ENCODE data around the gene HNF1A.

Gene HNF1A

DNA sequence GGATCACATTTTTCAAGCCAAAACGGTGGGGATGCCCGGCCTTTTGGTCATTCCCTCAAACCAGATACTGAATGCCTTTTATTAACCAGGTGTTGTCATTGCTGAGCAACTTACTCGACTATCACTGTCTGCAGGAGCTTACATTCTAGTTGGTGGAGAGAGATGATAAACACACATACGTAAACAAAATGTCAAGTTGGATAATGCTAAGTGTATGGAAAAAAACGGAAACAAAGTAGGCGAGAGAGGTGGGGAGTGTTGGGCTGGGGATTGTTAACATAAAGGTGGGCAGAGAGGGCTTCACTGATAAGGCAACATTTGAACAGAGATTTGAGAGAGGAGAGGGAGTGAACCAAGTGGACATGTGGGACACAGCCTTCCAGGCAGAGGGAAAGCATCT is 33.5 kb downstream of the HNF1A start:
- Histone ChIP-seq H3K27me3 (ENCODE audit: insufficient read depth, low read length) (no peaks in the 10 kb centered on the region), H3K36me3 (ENCODE audit: insufficient read depth, low read length) (peaks cover 3% of the 10 kb centered on the region; the same call in 1 of the 2 replicates), H3K79me2 (ENCODE audit: control insufficient read depth, insufficient read depth, low read length, unreplicated experiment) (peaks cover 17% of the 10 kb centered on the region), H2AFZ (ENCODE audit: low read length, unreplicated experiment) (no peak overlapping the region), H3K27ac (ENCODE audit: low read depth, low read length) (no peak overlapping the region), H3K4me3 (ENCODE audit: low read depth, low read length) (no peak overlapping the region), H3K4me1 (ENCODE audit: control insufficient read depth, insufficient read depth, low read length, unreplicated experiment) (peaks cover 7% of the 10 kb centered on the region)

- H3K27me3 ChIP-seq (ENCODE audit: insufficient read depth, low read length): no peaks in the 10 kb centered on the region
- H2AFZ ChIP-seq (ENCODE audit: low read length, unreplicated experiment): no peak overlapping the region
- H3K79me2 ChIP-seq (ENCODE audit: control insufficient read depth, insufficient read depth, low read length, unreplicated experiment): peaks cover 17% of the 10 kb centered on the region
- peaks cover 7% of the 10 kb centered on the region for H3K4me1 ChIP-seq (ENCODE audit: control insufficient read depth, insufficient read depth, low read length, unreplicated experiment)
- no peak overlapping the region for H3K4me3 ChIP-seq (ENCODE audit: low read depth, low read length)
- no peak overlapping the region for H3K27ac ChIP-seq (ENCODE audit: low read depth, low read length)
- peaks cover 3% of the 10 kb centered on the region; the same call in 1 of the 2 replicates for H3K36me3 ChIP-seq (ENCODE audit: insufficient read depth, low read length)
Measured at GRCh38 chr12:121013715-121014114, 35.4 kb downstream of the HNF1A start.

DNA sequence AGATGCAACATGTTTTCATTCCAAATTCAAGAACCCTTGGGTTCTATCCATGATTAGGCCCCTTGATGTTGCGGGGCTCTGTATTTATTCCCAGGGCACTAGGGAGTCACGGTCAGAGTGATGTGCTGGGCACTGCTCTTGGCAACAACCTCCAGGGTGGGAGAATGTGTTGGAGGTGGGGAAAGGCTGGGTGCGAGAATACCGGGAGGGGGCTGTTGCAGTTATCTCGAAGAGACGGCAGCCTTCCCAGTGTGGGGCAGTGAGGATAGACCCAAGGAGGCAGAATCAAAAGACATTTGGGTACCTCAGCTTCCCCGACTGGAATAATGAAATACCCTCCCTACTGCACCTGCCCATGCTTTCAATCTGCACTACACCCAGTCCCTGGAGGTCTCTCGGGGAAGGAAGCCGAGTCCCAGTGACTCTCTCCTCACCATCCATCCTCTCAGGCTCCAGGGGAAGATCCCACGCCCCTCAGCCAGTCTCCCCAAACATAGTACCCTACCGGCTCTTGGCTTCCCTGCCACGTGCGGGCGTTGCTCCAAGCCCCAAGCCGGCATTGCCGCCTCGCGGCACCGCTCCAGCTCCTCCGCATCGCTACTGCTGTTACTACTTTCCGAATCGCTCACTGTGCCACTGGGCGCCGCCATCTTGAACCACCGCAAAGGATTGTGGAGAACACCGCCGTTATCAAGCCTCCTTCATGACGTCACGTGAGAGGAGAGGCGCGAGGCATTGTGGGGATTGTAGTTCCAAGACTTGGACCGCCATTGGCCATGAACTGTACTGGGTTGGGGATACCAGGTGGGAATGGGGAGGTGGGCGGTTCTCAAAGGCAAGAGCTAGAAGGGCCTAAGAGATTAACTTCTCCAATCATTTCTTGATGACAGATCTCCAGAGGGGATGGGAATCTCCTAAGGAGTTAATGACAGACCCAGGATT is 37.8 kb downstream of the HNF1A start, which contains the start of gene C12orf43:
TSS of gene C12orf43 (minus strand) at position 663 of the 942 bp plus-strand sequence. CDS start at position 650, 13 bp downstream.
- Histone ChIP-seq H3K27me3 (ENCODE audit: insufficient read depth, low read length) (no peaks in the 10 kb centered on the region), H3K4me3 (ENCODE audit: low read depth, low read length) (peak within 1 kb of the TSS; percentile 91), H3K79me2 (ENCODE audit: control insufficient read depth, insufficient read depth, low read length, unreplicated experiment) (peaks cover 17% of the 10 kb centered on the region), H3K27ac (ENCODE audit: low read depth, low read length) (peak within 1 kb of the TSS; percentile 46), H3K36me3 (ENCODE audit: insufficient read depth, low read length) (peaks cover 14% of the 10 kb centered on the region), H3K4me1 (ENCODE audit: control insufficient read depth, insufficient read depth, low read length, unreplicated experiment) (peaks cover 7% of the 10 kb centered on the region), H2AFZ (ENCODE audit: low read length, unreplicated experiment) (no peak within 1 kb of the TSS)

- Histone ChIP-seq H3K36me3 (ENCODE audit: insufficient read depth, low read length) (peaks cover 21% of the 10 kb centered on the region), H3K4me1 (ENCODE audit: control insufficient read depth, insufficient read depth, low read length, unreplicated experiment) (peaks cover 7% of the 10 kb centered on the region), H2AFZ (ENCODE audit: low read length, unreplicated experiment) (no peak overlapping the region), H3K4me3 (ENCODE audit: low read depth, low read length) (no peak overlapping the region), H3K27ac (ENCODE audit: low read depth, low read length) (no peak overlapping the region), H3K27me3 (ENCODE audit: insufficient read depth, low read length) (no peaks in the 10 kb centered on the region), H3K79me2 (ENCODE audit: control insufficient read depth, insufficient read depth, low read length, unreplicated experiment) (peaks cover 17% of the 10 kb centered on the region)
Measured at GRCh38 chr12:121017966-121018491, 39.7 kb downstream of the HNF1A start.

DNA sequence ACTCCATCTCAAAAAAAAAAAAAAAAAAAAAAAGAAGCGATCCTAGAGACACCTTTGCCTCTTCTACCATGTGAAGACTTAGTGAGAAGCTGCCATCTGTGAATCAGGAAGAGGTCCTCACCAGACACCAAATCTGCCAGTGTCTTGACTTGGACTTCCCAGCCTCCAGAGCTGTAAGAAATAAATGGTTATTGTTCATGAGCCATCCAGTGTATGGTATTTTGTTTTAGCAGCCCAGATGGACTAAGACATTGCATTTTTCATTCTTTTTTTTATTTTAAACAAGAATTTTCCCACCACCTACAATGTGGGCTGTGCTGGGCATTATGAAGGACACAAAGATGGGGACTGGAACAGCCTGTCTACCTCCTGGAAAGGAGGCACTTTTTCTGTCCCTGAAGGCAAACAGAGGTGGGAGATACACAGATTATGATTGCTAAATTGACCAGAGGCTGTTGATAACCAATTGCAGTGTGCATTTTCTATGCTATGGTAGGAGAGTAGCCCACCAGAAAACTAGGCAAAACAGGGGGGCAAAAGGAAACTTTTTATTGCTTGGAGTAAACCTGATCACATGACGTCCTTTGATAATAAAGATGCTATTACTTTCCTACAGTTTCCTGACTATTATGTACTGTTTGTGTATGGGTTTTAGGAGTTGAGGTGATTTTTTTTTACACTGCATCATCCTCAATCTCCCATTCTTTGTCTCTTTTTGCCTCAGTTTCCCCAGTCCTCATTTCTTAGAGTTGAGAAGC is 40.7 kb downstream of the HNF1A start:
- no peaks in the 10 kb centered on the region for H3K27me3 ChIP-seq (ENCODE audit: insufficient read depth, low read length)
- H2AFZ ChIP-seq (ENCODE audit: low read length, unreplicated experiment): no peak overlapping the region
- H3K36me3 ChIP-seq (ENCODE audit: insufficient read depth, low read length): peaks cover 31% of the 10 kb centered on the region
- H3K4me3 ChIP-seq (ENCODE audit: low read depth, low read length): no peak overlapping the region
- H3K4me1 ChIP-seq (ENCODE audit: control insufficient read depth, insufficient read depth, low read length, unreplicated experiment): peaks cover 7% of the 10 kb centered on the region
- no peak overlapping the region for H3K27ac ChIP-seq (ENCODE audit: low read depth, low read length)
- H3K79me2 ChIP-seq (ENCODE audit: control insufficient read depth, insufficient read depth, low read length, unreplicated experiment): peaks cover 17% of the 10 kb centered on the region

DNA sequence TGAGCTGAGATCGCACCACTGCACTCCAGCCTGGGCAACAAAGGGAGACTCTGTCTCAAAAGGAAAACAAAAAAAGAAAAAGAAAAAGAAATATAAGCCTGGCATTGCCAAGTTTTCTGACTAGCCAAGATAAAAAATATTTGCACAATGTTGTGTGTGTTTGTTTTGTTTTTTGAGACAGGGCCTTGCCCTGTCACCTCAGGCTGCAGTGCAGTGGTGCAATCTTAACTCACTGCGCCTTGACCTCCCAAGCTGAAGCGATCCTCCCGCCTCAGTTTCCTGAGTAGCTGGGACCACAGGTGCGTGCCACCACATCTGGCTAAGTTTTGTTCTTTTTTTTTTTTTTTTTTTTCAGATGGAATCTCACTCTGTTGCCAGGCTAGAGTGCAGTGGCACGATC is 43.4 kb downstream of the HNF1A start:
- Histone ChIP-seq H3K79me2 (ENCODE audit: control insufficient read depth, insufficient read depth, low read length, unreplicated experiment) (no peaks in the 10 kb centered on the region), H3K36me3 (ENCODE audit: insufficient read depth, low read length) (peaks cover 43% of the 10 kb centered on the region), H3K4me1 (ENCODE audit: control insufficient read depth, insufficient read depth, low read length, unreplicated experiment) (peaks cover 10% of the 10 kb centered on the region), H3K27me3 (ENCODE audit: insufficient read depth, low read length) (no peaks in the 10 kb centered on the region), H3K27ac (ENCODE audit: low read depth, low read length) (no peak overlapping the region), H2AFZ (ENCODE audit: low read length, unreplicated experiment) (no peak overlapping the region), H3K4me3 (ENCODE audit: low read depth, low read length) (no peak overlapping the region)

DNA sequence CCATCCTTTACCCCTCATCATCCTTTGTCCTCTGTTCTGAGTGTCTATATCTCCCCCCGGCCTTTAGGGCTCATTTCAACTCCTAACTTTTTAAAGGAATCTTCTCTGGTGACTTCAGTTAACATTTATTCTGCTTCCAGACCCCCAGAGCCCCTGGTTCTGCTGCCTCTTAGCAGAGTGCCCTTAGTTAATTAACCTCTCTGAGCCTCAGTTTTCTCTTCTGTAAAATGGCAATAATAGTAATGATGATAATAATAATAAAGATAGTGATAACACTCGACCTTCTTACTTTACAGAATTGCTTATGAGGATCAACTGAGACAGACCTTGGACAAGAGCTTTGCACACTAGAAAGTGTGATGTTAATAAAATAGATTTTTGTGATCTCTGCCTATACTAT is 44.4 kb downstream of the HNF1A start:
- Histone ChIP-seq H3K27ac (ENCODE audit: low read depth, low read length) (no peak overlapping the region), H3K27me3 (ENCODE audit: insufficient read depth, low read length) (no peaks in the 10 kb centered on the region), H3K4me1 (ENCODE audit: control insufficient read depth, insufficient read depth, low read length, unreplicated experiment) (peaks cover 13% of the 10 kb centered on the region), H2AFZ (ENCODE audit: low read length, unreplicated experiment) (no peak overlapping the region), H3K4me3 (ENCODE audit: low read depth, low read length) (no peak overlapping the region), H3K36me3 (ENCODE audit: insufficient read depth, low read length) (peaks cover 53% of the 10 kb centered on the region), H3K79me2 (ENCODE audit: control insufficient read depth, insufficient read depth, low read length, unreplicated experiment) (no peaks in the 10 kb centered on the region)

DNA sequence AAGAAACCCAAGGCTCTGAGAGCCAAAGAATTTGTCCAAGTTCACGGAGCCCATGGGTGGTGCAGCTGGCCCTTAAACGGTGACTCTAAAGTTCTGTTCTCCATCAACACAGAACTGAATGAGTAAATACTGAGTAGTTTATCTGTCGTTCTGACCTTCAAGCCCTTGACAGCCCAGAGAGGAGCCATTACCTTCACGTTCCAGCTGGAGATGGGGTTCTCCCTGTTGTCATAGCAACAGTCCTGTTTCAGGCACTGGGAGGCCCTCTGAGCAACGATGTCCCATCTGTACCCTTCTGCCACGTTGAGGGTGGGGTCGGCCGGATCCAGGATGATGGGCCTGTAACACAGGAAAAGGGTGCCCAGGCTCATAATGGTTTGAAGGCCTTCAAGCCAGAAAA is 45.5 kb downstream of the HNF1A start:
- H3K27me3 ChIP-seq (ENCODE audit: insufficient read depth, low read length): no peaks in the 10 kb centered on the region
- no peak overlapping the region for H3K27ac ChIP-seq (ENCODE audit: low read depth, low read length)
- H3K79me2 ChIP-seq (ENCODE audit: control insufficient read depth, insufficient read depth, low read length, unreplicated experiment): no peaks in the 10 kb centered on the region
- no peak overlapping the region for H2AFZ ChIP-seq (ENCODE audit: low read length, unreplicated experiment)
- H3K4me3 ChIP-seq (ENCODE audit: low read depth, low read length): no peak overlapping the region
- peaks cover 13% of the 10 kb centered on the region for H3K4me1 ChIP-seq (ENCODE audit: control insufficient read depth, insufficient read depth, low read length, unreplicated experiment)
- H3K36me3 ChIP-seq (ENCODE audit: insufficient read depth, low read length): peaks cover 59% of the 10 kb centered on the region

DNA sequence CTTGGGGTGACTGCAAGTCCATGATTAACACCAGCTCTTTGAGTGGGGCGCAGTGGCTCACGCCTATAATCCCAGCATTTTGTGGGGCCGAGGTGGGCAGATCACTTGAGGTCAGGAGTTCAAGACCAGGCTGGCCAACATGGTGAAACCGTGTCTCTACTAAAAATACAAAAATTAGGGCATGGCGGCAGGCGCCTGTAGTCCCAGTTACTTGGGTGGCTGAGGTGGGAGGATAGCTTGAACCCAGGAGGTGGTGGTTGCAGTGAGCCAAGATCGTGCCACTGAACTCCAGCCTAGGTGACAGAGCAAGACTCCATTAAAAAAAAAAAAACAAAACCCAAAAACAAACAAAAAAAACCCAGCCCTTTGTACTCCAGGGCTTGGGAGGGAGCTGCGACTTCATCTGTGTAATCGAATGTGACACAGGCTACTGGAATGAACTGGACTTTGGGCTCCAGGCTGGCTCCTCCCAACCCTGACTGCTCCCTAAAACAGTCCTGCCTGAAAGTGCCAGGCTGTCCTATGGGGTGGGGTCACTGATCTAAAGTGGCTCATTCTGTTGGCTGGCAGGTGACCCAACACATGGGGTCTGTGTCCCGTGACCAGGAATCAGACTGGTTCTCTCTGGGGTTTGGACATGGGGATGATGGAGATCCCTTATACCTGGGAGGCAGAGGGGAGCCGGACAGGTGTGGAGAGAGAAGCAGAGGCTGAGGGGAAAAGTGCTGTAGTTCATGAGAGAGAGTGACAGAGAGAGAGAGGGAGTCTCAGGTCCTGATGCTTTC is 47.3 kb downstream of the HNF1A start:
- Histone ChIP-seq H3K4me1 (ENCODE audit: control insufficient read depth, insufficient read depth, low read length, unreplicated experiment) (peaks cover 13% of the 10 kb centered on the region), H3K4me3 (ENCODE audit: low read depth, low read length) (no peak overlapping the region), H3K79me2 (ENCODE audit: control insufficient read depth, insufficient read depth, low read length, unreplicated experiment) (no peaks in the 10 kb centered on the region), H2AFZ (ENCODE audit: low read length, unreplicated experiment) (no peak overlapping the region), H3K27ac (ENCODE audit: low read depth, low read length) (peak overlapping the region; percentile 41; the same call in 1 of the 2 replicates), H3K36me3 (ENCODE audit: insufficient read depth, low read length) (peaks cover 58% of the 10 kb centered on the region), H3K27me3 (ENCODE audit: insufficient read depth, low read length) (no peaks in the 10 kb centered on the region)
